ENCODE results near the gene RDH13.

- TF ChIP-seq CTCF (conservative IDR thresholded peaks at IDR 0.05; ENCODE audit: low read length) (no peak), EZH2phosphoT487 (IDR thresholded peaks at IDR 0.05; ENCODE audit: borderline replicate concordance) (no peak)
These were observed 49.4 kb upstream of the RDH13 start for GRCh38 chr19:55112246-55112776.
